Measurements from ENCODE around the gene ZBTB7C.

Gene ZBTB7C

DNA sequence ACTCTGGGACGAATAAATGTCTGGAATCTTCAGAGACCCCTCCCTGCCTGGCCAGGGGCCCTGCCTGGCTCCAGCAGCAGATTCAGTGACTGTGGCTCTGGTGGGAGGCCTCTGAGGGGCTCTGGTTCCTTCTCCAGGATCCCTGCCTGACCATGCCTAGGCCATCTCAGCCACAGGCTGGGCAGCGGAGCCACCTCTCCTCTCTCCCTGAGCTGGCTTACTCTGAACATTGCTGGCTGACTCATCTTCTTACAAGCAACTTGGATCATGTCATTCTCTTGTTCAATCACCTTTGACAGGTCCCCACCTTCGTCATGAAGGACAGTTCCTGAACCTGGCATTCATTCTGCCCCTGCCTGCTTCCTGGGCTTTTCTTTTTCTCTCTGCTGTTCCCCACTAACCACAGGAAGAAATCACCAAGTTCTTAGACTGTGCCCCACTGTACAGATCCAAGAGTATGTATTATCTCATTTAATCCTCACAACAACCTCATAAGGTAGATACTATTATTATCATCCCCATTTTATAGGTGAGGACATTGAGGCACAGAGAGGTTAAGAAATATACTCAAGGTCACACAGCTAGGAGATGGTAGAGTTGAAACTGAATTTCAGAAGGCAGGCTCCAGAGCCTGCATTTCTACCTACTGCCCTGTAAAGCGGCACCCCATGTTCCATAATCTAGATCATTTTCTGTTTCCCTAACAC, 323.2 kb downstream of the ZBTB7C start:
- no peak for DNase-seq

DNA sequence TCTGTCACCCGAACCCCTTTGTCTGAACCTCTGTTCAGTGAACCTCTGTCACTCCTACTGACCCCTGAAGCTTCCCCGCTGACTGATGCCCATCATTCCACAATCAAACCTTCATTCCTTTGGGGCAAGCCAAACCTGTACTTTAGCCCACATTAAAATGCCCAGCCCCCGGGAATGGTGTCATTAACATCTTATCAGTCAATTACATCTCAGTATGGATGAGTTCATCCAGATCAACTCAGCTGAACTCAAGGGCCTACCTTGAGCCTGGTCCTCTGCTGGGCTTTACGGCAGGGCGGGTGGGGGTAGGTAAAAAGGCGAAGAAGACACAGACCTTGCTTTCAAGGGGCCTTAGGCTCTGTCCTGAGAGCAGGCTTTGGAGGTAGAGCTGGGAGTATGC, 324.3 kb downstream of the ZBTB7C start:
- ATAC-seq, result no peak
- DNase-seq, result no peak

More for the DNA sequence above, 323.2 kb downstream of the ZBTB7C start:
- ATAC-seq, result no peak

DNA sequence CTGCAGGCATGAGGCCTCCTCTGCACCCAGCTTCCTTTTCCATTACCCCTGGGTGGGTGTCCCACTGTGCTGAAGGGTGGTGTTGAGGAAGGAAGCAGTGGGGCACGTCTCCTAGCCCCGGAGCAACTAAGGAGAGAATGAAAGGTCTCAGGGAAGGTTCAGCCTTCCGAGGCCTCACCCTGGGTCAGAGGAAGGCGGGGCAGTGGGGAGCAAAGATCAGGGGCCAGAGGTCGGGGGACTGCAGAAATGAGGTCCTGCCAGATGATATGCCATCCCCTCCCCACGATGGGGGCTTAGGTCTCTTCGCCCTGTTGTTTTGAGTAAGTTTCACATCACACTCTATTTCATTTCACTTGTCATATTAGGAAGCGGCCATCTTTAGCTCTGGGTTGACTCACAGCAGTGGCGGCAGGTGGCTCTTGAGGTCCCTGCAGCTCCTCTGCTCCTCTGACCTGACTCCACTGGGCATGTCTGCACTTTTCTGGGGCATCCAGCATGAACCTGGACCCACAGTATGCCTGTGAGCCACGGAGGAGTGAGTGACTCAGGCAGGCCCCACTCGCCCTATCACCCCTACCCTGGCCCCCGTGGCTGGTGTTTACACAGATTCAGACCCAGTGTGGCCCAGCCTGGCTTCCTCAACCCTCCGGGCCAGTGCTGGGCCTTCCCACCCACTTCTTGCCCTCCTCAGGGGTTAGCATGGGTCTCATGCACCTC, 325.0 kb downstream of the ZBTB7C start:
- DNase-seq (no peak), ATAC-seq (no peak)

DNA sequence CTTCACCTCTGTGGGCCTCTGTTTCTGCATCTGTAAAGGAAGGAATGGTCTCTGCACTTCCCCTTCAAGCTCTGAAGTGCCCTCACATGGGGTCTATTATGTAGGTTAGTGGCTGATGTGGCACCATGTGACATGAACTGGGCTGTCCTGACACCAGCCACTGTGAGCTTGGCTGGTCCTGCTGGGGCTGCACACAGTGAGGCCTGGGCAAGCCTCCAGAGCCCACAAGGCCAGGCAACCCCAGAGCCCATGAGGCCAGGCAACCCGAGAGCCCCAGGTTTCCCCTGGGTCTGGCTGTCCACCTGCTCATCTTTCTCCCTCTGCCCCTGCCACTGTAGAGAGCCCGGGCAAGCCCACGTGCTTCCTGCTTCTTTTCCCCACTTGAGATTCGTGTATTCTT, 328.6 kb downstream of the ZBTB7C start:
- ATAC-seq, result no peak
- no peak for DNase-seq

DNA sequence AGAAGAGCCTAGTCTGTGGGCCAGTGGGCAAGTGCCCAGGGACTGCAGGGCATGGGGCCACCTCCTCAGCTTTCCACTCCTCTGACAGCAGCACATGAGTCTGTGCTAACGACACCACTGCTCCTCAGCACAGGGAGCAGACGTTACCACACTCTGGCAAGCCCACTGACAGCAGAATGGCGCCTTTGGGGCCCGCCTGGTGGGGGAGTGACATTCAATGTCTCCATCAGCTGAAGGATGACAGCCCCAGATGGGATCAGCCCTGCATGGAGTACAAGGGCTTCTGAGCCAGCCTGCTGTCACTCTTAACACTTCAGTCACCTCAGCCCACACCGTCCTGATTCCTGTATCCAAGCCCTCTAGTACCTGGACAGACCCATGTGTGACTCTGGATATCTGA, 329.3 kb downstream of the ZBTB7C start:
- ATAC-seq (peak; percentile 33), DNase-seq (no peak)

GRCh38 chr18:48078448-48078847, 330.7 kb downstream of the ZBTB7C start:
- no peak for ATAC-seq
- no peak for DNase-seq

DNA sequence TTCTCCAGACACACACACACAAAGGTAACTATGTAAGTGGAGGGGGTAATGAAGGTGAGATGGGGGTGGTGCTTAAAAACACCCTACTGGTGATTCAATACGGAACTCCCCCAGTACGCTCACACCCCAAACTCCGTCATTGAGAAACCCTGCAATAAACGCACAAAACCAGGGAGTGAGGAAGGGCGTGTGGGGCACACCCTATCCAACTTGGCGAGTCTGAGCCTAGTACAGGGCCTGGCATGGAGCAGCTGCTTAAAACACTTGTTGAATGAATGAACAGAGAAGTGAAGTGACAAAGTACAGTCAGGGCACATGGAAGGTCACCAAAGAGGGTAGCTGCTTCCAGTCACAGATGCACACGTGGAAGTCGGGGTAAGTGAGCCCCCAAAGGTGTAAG, 331.9 kb downstream of the ZBTB7C start:
- DNase-seq (no peak), ATAC-seq (no peak)

GRCh38 chr18:48076461-48076860, 332.7 kb downstream of the ZBTB7C start:
- no peak for ATAC-seq
- no peak for DNase-seq

- no peak for DNase-seq
- ATAC-seq, result no peak
Observed at GRCh38 chr18:48075707-48076093, 333.5 kb downstream of the ZBTB7C start.

DNA sequence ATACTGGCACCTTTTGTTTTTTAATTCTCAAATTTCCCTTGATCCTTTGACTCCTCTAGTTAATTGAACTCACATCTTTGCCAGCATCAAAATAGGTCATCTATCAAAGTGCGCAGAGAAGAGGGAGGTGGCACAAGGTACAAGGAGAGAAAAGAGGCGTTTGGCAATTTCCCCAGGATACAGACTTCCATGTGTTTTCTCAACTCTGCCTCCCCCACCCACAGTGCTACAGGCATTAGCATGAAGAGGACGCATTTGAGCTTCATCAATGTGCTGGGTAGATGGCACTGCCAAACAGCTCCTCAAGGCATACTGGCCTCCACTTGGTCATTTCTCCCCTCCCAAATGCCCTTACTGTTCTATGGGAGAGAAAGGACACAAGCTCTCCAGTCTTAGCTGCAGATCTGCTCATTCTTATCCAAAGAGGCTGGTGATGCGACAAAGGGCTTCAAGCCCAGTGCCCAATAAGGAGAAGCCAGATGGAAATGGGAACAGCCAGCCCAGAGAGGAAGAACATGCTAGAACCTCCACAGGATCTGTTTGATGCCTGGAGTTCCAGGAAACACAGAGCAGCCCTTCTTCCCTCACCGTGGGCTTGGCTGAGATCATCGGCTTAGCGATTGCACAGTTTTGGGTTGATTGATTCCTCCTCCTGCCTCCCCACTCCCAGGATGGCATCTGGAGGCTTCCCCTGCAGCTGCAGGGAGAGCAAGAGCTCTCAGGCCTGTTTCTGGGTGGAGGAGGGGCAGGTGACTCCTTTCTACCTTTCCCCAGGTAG, 334.1 kb downstream of the ZBTB7C start:
- DNase-seq (no peak), ATAC-seq (no peak)

- no peak for DNase-seq
- ATAC-seq, result no peak
Observed at GRCh38 chr18:48073211-48073930, 335.8 kb downstream of the ZBTB7C start.

GRCh38 chr18:48072428-48073204, 336.6 kb downstream of the ZBTB7C start:
- DNase-seq (no peak), ATAC-seq (no peak)

DNA sequence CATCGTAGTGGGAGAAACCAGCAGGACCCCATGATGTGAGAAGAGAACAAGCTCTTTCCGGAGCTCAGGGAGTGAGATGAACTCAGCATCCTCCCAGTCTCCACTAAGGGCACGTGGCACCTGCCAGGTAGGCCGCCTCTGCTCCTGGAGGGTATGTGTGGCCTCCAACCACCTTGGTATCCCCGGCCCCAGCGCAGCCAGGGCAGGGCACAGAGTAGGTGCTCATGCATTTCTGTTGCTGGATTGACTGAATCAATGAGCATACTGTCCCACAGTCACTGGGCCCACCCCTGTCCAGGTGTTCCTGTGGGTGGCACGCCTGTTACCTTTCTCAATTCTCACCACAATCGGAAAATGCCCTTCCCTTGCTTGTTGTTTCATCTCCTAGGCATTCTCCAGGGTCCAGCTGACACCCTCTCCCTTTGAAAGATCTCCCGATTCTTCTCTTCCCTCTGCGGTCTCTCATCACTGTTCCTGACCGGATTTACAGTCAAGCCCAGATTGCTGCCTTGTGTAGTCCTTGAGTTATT, 340.2 kb downstream of the ZBTB7C start:
- DNase-seq (no peak), ATAC-seq (no peak)

DNA sequence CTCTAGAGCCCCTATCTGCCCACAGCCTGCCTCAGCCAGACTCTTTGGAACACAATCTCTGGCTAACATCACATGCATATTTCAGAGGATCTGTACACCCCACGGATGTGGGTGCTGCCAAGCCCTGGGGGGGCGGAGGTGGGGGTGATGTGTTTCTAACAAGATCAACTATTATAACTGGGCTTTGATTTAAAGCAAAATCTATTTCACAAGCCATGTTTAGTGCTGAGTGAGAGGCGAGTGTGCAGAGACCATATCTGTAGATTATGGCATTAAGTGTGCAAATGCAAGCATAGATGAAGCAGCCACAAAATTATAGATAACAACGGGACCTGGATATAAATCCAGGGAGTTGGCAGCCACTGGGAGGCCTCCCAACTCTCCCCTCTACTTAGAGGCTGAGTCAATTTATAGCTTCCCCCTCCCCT, 342.9 kb downstream of the ZBTB7C start:
- ATAC-seq, result no peak
- DNase-seq, result no peak

GRCh38 chr18:48065601-48065995, 343.6 kb downstream of the ZBTB7C start:
- no peak for ATAC-seq
- DNase-seq, result no peak

DNA sequence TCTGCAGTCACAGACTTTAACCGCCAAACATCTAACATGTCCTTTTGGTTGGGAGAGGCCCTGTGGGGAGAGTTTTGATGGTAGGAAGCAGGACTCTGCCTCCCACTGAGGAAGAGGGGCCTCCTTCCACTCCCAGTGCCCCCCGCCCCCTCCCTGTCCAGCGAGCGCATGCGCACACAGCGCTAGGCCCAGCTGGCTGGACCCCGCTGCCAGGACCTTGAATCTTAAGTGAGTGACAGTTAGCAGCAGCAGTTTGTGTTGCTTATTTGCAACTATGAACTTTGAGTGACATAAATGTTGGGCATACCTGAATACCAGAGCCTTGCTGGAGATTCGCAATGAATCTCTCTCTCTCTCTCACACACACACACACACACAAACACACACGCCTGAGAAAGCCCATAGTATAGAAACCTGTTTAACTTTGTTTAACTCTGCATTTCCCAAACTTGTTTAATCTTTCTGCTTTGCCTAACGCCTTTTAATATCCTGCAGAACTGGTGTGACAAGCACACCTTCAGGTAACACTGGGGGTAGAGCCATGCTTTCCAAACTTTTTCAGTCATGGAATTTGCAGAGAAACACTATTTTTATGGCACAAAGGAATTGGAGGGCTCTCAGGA, 344.1 kb downstream of the ZBTB7C start:
- DNase-seq, result no peak
- ATAC-seq, result no peak

- DNase-seq (no peak), ATAC-seq (no peak)
Observed at GRCh38 chr18:48061781-48062570, 347.2 kb downstream of the ZBTB7C start.

DNA sequence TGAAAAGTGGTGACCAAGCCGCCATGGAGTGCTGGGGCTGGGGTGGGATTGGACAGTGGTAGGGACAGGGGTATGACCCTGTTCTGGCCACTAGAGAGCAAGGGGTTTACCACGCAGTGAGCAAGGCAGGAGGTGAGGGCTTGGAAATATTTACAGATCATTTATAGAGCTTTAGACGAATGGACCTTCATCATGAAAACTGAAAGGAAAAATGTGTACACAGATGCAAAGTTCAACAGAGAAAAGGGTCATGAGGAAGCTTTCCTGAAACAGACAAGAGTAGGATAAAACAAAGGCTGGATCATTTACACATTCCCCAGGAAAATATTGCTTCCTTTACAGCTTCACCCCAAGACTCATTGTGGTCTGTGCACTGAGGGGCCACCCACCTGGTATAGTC, 348.2 kb downstream of the ZBTB7C start:
- no peak for DNase-seq
- no peak for ATAC-seq

DNA sequence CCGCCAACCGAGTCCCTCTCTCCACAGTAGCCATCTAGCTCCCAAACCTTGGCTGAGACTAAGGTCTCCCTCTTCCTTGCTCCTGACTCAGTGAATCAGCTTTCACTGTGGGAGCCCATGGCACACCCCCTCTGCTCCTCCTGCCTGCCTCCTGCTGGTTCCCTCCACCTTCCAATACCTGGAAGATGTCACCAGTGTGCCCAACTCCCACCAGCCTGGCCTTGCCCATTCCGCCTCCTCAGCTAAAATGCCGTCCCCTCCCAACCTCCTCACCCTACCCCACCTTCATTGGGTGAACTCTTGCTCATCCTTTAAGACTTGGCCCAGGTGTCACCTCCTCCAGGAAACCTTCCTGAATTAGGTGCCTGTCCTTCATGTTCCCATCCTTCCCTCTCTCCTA, 348.8 kb downstream of the ZBTB7C start:
- ATAC-seq (no peak), DNase-seq (no peak)

GRCh38 chr18:48059455-48060010, 349.6 kb downstream of the ZBTB7C start:
- no peak for DNase-seq
- ATAC-seq, result no peak

Data from stimulated activated naive CD8-positive, alpha-beta T cell treated with anti-CD3 and anti-CD28 coated beads, Interleukin-15, Interleukin-2, amounts not matched to agents 100 U/mL and 50 U/mL, for 24 hours (primary cell).